ENCODE results near the gene HMCN2. TPM values are rescaled to one million over a fixed set of nuclear protein-coding genes. Genes with fewer than 3 reads are reported as not detected.
"Not testable (repeated sequence)": the region's sequence is repeated elsewhere in the genome, so short reads cannot be mapped to it uniquely, and the experiment has no call there.

HMCN2 gene
- total RNA-seq, 2 experiments from 2014 or later, result not detected

DNA sequence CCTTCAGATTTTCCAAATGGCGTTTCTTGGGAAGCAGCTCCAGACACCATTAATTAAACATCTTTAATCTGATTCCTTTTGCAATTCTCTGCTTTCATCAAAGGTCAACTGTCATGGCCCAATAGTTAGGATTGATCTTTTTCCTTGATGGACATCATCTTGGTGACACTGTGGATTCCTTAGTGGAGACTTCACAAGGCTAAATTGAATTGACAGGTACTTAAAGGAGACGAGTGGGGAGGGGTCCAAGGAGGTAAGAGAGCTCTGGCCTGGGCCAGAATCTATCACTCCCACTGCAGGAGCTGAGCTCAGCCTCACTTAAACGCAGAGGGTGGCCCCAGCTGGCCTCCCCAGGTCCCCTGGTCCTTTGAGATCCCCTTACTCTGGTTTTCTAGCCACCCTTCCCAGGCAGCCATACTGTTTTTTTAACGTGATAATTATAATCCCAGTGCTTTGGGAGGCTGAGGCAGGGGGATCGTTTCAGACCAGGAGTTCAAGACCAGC, 9.9 kb upstream of the HMCN2 start:
- no peaks in the 10 kb centered on the region for H3K79me2 ChIP-seq (ENCODE audit: insufficient read depth, low read depth, low read length)
- no peak overlapping the region for H3K4me3 ChIP-seq (ENCODE audit: low read depth, low read length, poor library complexity, severe bottlenecking)
- H3K4me1 ChIP-seq (ENCODE audit: insufficient read depth, low read length, poor library complexity, severe bottlenecking), result no peaks in the 10 kb centered on the region
- POLR2A ChIA-PET, result no interaction called here
- CTCF ChIA-PET (ENCODE audit: unreplicated experiment), result no interaction called here
- no peaks in the 10 kb centered on the region for H3K9me3 ChIP-seq (ENCODE audit: low read length)
- no peaks in the 10 kb centered on the region for H3K9me2 ChIP-seq (ENCODE audit: insufficient read depth, low read length)
- DNase-seq (ENCODE audit: low spot score), result no peak
- no peak overlapping the region for H2AFZ ChIP-seq (ENCODE audit: low read length)
- BruUV-seq (replicated peaks), result no TSS peak
- H4K20me1 ChIP-seq (ENCODE audit: insufficient read depth, low read length), result no peaks in the 10 kb centered on the region
- no peak overlapping the region for H3K4me2 ChIP-seq (ENCODE audit: low read length)
- no peak overlapping the region for H3K27ac ChIP-seq (ENCODE audit: low read depth, low read length, poor library complexity, severe bottlenecking)
- intact Hi-C loops (cut with micrococcal nuclease; ENCODE audit: unreplicated experiment), result no loop called here
- no peaks in the 10 kb centered on the region for H3K36me3 ChIP-seq (ENCODE audit: insufficient read depth, low read length)
- TF ChIP-seq EZH2phosphoT487 (IDR thresholded peaks at IDR 0.05; ENCODE audit: borderline replicate concordance, low read depth, low read length), result no peak
- TF ChIP-seq, protein P1, sequence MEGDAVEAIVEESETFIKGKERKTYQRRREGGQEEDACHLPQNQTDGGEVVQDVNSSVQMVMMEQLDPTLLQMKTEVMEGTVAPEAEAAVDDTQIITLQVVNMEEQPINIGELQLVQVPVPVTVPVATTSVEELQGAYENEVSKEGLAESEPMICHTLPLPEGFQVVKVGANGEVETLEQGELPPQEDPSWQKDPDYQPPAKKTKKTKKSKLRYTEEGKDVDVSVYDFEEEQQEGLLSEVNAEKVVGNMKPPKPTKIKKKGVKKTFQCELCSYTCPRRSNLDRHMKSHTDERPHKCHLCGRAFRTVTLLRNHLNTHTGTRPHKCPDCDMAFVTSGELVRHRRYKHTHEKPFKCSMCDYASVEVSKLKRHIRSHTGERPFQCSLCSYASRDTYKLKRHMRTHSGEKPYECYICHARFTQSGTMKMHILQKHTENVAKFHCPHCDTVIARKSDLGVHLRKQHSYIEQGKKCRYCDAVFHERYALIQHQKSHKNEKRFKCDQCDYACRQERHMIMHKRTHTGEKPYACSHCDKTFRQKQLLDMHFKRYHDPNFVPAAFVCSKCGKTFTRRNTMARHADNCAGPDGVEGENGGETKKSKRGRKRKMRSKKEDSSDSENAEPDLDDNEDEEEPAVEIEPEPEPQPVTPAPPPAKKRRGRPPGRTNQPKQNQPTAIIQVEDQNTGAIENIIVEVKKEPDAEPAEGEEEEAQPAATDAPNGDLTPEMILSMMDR (conservative IDR thresholded peaks at IDR 0.05; ENCODE audit: low read length), result no peak

DNA sequence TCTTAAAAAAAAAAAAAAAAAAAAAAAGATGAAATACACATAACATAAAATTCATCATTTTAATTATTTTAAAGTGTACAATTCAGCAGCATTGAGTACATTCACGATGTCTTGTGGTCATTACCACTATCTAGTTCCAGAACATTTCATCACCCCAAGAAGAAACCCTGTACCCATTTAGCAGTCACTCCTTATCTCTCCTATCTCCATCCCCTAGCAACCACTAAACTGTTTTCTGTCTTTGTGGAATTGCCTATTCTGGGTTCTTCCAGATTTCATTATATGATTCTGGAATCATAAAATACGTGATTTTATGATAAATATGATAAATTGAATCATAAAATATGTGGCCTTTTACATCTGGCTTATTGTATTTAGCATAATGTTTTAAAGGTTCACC, 8.9 kb upstream of the HMCN2 start:
- Histone ChIP-seq H3K27ac (ENCODE audit: low read depth, low read length, poor library complexity, severe bottlenecking) (no peak overlapping the region), H3K9me3 (ENCODE audit: low read length) (no peaks in the 10 kb centered on the region), H3K4me3 (ENCODE audit: low read depth, low read length, poor library complexity, severe bottlenecking) (no peak overlapping the region), H3K4me1 (ENCODE audit: insufficient read depth, low read length, poor library complexity, severe bottlenecking) (no peaks in the 10 kb centered on the region), H3K36me3 (ENCODE audit: insufficient read depth, low read length) (no peaks in the 10 kb centered on the region), H3K4me2 (ENCODE audit: low read length) (no peak overlapping the region), H3K79me2 (ENCODE audit: insufficient read depth, low read depth, low read length) (no peaks in the 10 kb centered on the region), H2AFZ (ENCODE audit: low read length) (no peak overlapping the region), H3K9me2 (ENCODE audit: insufficient read depth, low read length) (no peaks in the 10 kb centered on the region), H4K20me1 (ENCODE audit: insufficient read depth, low read length) (no peaks in the 10 kb centered on the region)
- no peak for TF ChIP-seq EZH2phosphoT487 (IDR thresholded peaks at IDR 0.05; ENCODE audit: borderline replicate concordance, low read depth, low read length)
- TF ChIP-seq, protein P1 (conservative IDR thresholded peaks at IDR 0.05; ENCODE audit: low read length), result no peak
- no TSS peak for BruUV-seq (replicated peaks)
- ChIA-PET CTCF (ENCODE audit: unreplicated experiment) (no interaction called here), POLR2A (no interaction called here)
- intact Hi-C loops (cut with micrococcal nuclease; ENCODE audit: unreplicated experiment), result no loop called here
- no peak for DNase-seq (ENCODE audit: low spot score)

- CTCF ChIA-PET (ENCODE audit: unreplicated experiment), result not testable (repeated sequence)
These were observed 7.4 kb upstream of the HMCN2 start for GRCh38 chr9:130258137-130258536.

More at GRCh38 chr9:130258137-130258536, 7.4 kb upstream of the HMCN2 start:
- POLR2A ChIA-PET; H3K27ac ChIP-seq (ENCODE audit: low read depth, low read length, poor library complexity, severe bottlenecking); H3K9me3 ChIP-seq (ENCODE audit: low read length); DNase-seq (ENCODE audit: low spot score); BruUV-seq (replicated peaks); H3K4me1 ChIP-seq (ENCODE audit: insufficient read depth, low read length, poor library complexity, severe bottlenecking); H3K4me2 ChIP-seq (ENCODE audit: low read length); H2AFZ ChIP-seq (ENCODE audit: low read length); H3K9me2 ChIP-seq (ENCODE audit: insufficient read depth, low read length); H3K79me2 ChIP-seq (ENCODE audit: insufficient read depth, low read depth, low read length); H4K20me1 ChIP-seq (ENCODE audit: insufficient read depth, low read length); H3K4me3 ChIP-seq (ENCODE audit: low read depth, low read length, poor library complexity, severe bottlenecking); intact Hi-C loops (cut with micrococcal nuclease; ENCODE audit: unreplicated experiment); H3K36me3 ChIP-seq (ENCODE audit: insufficient read depth, low read length): not testable (repeated sequence)

Data from OCI-LY7 (cell line).